Measurements from ENCODE around the gene CRADD.

GRCh38 chr12:93746572-93747168 lies 69.5 kb downstream of the CRADD start:
- TF ChIP-seq, protein P1, sequence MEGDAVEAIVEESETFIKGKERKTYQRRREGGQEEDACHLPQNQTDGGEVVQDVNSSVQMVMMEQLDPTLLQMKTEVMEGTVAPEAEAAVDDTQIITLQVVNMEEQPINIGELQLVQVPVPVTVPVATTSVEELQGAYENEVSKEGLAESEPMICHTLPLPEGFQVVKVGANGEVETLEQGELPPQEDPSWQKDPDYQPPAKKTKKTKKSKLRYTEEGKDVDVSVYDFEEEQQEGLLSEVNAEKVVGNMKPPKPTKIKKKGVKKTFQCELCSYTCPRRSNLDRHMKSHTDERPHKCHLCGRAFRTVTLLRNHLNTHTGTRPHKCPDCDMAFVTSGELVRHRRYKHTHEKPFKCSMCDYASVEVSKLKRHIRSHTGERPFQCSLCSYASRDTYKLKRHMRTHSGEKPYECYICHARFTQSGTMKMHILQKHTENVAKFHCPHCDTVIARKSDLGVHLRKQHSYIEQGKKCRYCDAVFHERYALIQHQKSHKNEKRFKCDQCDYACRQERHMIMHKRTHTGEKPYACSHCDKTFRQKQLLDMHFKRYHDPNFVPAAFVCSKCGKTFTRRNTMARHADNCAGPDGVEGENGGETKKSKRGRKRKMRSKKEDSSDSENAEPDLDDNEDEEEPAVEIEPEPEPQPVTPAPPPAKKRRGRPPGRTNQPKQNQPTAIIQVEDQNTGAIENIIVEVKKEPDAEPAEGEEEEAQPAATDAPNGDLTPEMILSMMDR (IDR thresholded peaks at IDR 0.05): no peak
- no peak for TF ChIP-seq EP300 (IDR thresholded peaks at IDR 0.05)
